GM23338 (cell line): ENCODE data around the gene CASQ2.

Experiments
- CREB1 ChIP-seq: fragments of 250-450 bp; sonication (Bioruptor Pico); IDR thresholded peaks from 2 replicates; pipeline ENCODE4 v1.5.0; 2020; ENCODE audit warnings: low read depth, mild to moderate bottlenecking, moderate library complexity
- CTCF ChIP-seq, 2 experiments: fragments of 200-600 bp in 1 of 2; sonication (generic) in 1 of 2; conservative IDR thresholded peaks; 2 replicates each; pipeline versions ENCODE4 v1.5.1 to v1.6.1; 2016 to 2017; ENCODE audit warnings: antibody characterized with exemption in 2 of 2, low read depth in 2 of 2, mild to moderate bottlenecking in 2 of 2, moderate library complexity in 1 of 2
- ETS1 ChIP-seq: IDR thresholded peaks from 2 replicates; pipeline ENCODE4 v1.6.1; 2016; ENCODE audit warnings: antibody characterized with exemption
- EZH2 ChIP-seq: fragments of 200-600 bp; sonication (generic); IDR thresholded peaks from one replicate; pipeline ENCODE4 v1.8.0; 2017; ENCODE audit warnings: antibody characterized with exemption, mild to moderate bottlenecking, low read depth; ENCODE audit not compliant: unreplicated experiment
- EZH2phosphoT487 ChIP-seq: fragments of 200-600 bp; sonication (generic); IDR thresholded peaks from one replicate; pipeline ENCODE4 v1.8.1; 2018; ENCODE audit warnings: antibody characterized with exemption; ENCODE audit not compliant: unreplicated experiment
- JUNB ChIP-seq: IDR thresholded peaks from one replicate; pipeline ENCODE4 v1.6.1; 2016; ENCODE audit warnings: antibody characterized with exemption; ENCODE audit not compliant: unreplicated experiment
- NANOG ChIP-seq: IDR thresholded peaks from 2 replicates; pipeline ENCODE4 v1.6.1; 2016; ENCODE audit warnings: antibody characterized with exemption, borderline replicate concordance
- POLR2AphosphoS5 ChIP-seq: IDR thresholded peaks from 2 replicates; pipeline ENCODE4 v1.6.1; 2016; ENCODE audit warnings: antibody characterized with exemption, low read depth
- REST ChIP-seq: IDR thresholded peaks from one replicate; pipeline ENCODE4 v1.6.1; 2018; ENCODE audit warnings: antibody characterized with exemption; ENCODE audit not compliant: unreplicated experiment
- ZNF114 ChIP-seq: fragments of 250-450 bp; sonication (Bioruptor Pico); IDR thresholded peaks from 2 replicates; pipeline ENCODE4 v1.5.0; 2020; ENCODE audit warnings: mild to moderate bottlenecking, moderate library complexity
- ZNF331 ChIP-seq: fragments of 250-450 bp; sonication (Bioruptor Pico); IDR thresholded peaks from 2 replicates; pipeline ENCODE4 v1.5.0; 2020; ENCODE audit warnings: low read depth, mild to moderate bottlenecking, moderate library complexity

GRCh38 chr1:115771094-115771846, 2.8 kb upstream of the CASQ2 start:
- TF ChIP-seq CTCF (conservative IDR thresholded peaks at IDR 0.05; ENCODE audit: low read depth in 2 of 2) (no peak), EZH2 (no peak), EZH2phosphoT487 (no peak), ZNF114 (no peak), POLR2AphosphoS5 (no peak), CREB1 (CRISPR knock-in tag) (no peak), REST (no peak), NANOG (no peak), JUNB (no peak), ETS1 (no peak), ZNF331 (CRISPR knock-in tag) (no peak)
